Heart right ventricle (tissue), 16 donors: ENCODE measurements around the gene ASAP2. TPM values are rescaled to one million over a fixed set of nuclear protein-coding genes. Genes with fewer than 3 reads are reported as not detected.
A peak's percentile ranks its signal among the peaks of the same experiment; 100 is the strongest.

Source experiments
- ATAC-seq, 8 donors: fragments of 200-7000 bp; cut with Tn5 transposase; one replicate each; pipeline ENCODE4 v1.9.1; 2020; ENCODE audit warnings: mild to moderate bottlenecking in 8 of 8, moderate library complexity in 8 of 8, moderate number of reproducible peaks in 1 of 8
- DNase-seq, 2 donors: peaks; one replicate each; pipeline ENCODE4 v3.0.0-alpha.2; 2020
- H3K27ac ChIP-seq, 10 donors: fragments of 200-600 bp; sonication (generic) in 2 of 10; one replicate each; pipeline versions ENCODE4 v1.5.0 to v1.8.0; 2020 to 2022; ENCODE audit warnings: mild to moderate bottlenecking in 3 of 10
- H3K27me3 ChIP-seq, 7 donors: fragments of 200-600 bp; one replicate each; pipeline ENCODE4 v1.8.0; 2021 to 2022; ENCODE audit warnings: mild to moderate bottlenecking in 2 of 7
- H3K36me3 ChIP-seq, 9 donors: fragments of 200-600 bp; sonication (generic) in 1 of 9; one replicate each; pipeline versions ENCODE4 v1.5.0 to v1.8.0; 2020 to 2022; ENCODE audit warnings: mild to moderate bottlenecking in 2 of 9
- H3K4me1 ChIP-seq, 9 donors: fragments of 200-600 bp; sonication (generic) in 1 of 9; one replicate each; pipeline versions ENCODE4 v1.5.0 to v1.8.0; 2020 to 2022; ENCODE audit warnings: mild to moderate bottlenecking in 4 of 9
- H3K4me3 ChIP-seq, 10 donors: fragments of 200-600 bp; sonication (generic) in 2 of 10; one replicate each; pipeline versions ENCODE4 v1.5.0 to v1.8.0; 2020 to 2022; ENCODE audit warnings: mild to moderate bottlenecking in 7 of 10, moderate library complexity in 2 of 10
- H3K9me3 ChIP-seq, 11 donors: fragments of 200-600 bp in 10 of 11; sonication (generic) in 2 of 11; one replicate each; pipeline versions ENCODE4 v1.5.0 to v1.8.0; 2013 to 2022; ENCODE audit warnings: mild to moderate bottlenecking in 2 of 11, control low read depth in 1 of 11, moderate library complexity in 1 of 11
- CTCF ChIP-seq, 9 donors: fragments of 200-600 bp; sonication (generic) in 2 of 9; IDR thresholded peaks; one replicate each; pipeline versions ENCODE4 v1.5.0 to v1.8.0; 2021 to 2022; ENCODE audit warnings: antibody characterized with exemption in 9 of 9, mild to moderate bottlenecking in 5 of 9, moderate library complexity in 1 of 9
- WGBS, 2 donors: extraction: QIAGEN DNeasy Blood & Tissue Kit; methylation state at CpG; one replicate each; pipeline ENCODE4 v1.1.7; 2013; ENCODE audit warnings: inconsistent platforms in 1 of 2; 5-methylcytosine and 5-hydroxymethylcytosine counted together
- intact Hi-C, 10 donors: fragments of 100-400 bp; cut with DNase I; formaldehyde crosslinking; loops; one replicate each; pipeline versions ENCODE4 v1.11.1 to v1.14.2; 2022
- polyA plus RNA-seq, 2 donors: library from polyadenylated mRNA; stranded (reverse); fragments of 200-250 nt; gene quantifications; one replicate each; pipeline ENCODE4 v1.2.3, GENCODE V29; 2013
- total RNA-seq, 10 donors: library from RNA; stranded (reverse); fragmentation: NEBNext Ultra II Directional in 3 of 10; extraction: Animal tissue kit (Norgen Biotek cat#: 25700) in 3 of 10; gene quantifications; one replicate each; pipeline versions ENCODE4 v1.2.1 to v1.2.4, GENCODE V29; 2021 to 2023
- donor health status: Arrhythmogenic right ventricular cardiomyopathy.
- donor health status: ischemic (EF 13 %, LVEDD 7.1; RV severe dilation, severe dysfunction).
- donor health status: healthy with polysubstance abuse.
- donor health status: DM: no; HTN: yes; CAD: no.
- donor health status: DM: no; HTN: no; CAD: no.
- donor health status: ischemic (EF 25% LVEDD 6.9; RV normal size, moderate dysfunction).
- donor health status: ischemic (EF 25% LVEDD 5.7; RV mildly dilated, moderate dysfunction).
- donor health status: healthy.
- donor health status: DM: yes; HTN: yes; CAD: no.
- donor health status: Ischemic cardiomyopathy.
- donor health status: ischemic (EF 35%, LVEDD 5.7; RV mildly dilated, moderate dysfunction).
- donor health status: nonischemic (EF 11% LVEDD 7.7; RV severe dilation, severe dysfunction).
- donor health status: DM: yes; HTN: yes; CAD: no.
- donor health status: PGD.
- donor health status: ischemic (EF 29% LVEDD 5.4; RV normal size, mild dysfunction).
- donor health status: nonischemic (EF 23%, LVEDD 6.1; RV moderate dilation, normal function).

ASAP2 gene
- total and polyA plus RNA-seq, 12 donors: 5.4 to 17.3 (median 11.8) TPM

GRCh38 chr2:9208875-9209274 lies 2.3 kb downstream of the ASAP2 start:
- DNase-seq (no peak), ATAC-seq (no peak)
- intact Hi-C loops: loop anchor here in 9 of 10 donors (5.0 to 10.0 kb wide), 8 partner anchors 38 to 213 kb away; partner anchors contain the start of genes CPSF3 (in 1 of the 9) and ITGB1BP1 (in 1 of the 9)

GRCh38 chr2:9210030-9210429 lies 3.4 kb downstream of the ASAP2 start:
- WGBS, 2 donors: 54 to 61% methylated on average over 2 of the region's 2 CpGs
- Histone ChIP-seq H3K27me3 (peaks cover 0 to 19% (median 0%) of the 10 kb centered on the region in 7 donors), H3K36me3 (no peaks in the 10 kb centered on the region), H3K4me1 (peaks cover 22 to 78% (median 59%) of the 10 kb centered on the region in 9 donors), H3K27ac (peak overlapping the region in 7 of 10 donors; percentile 0 to 89 (median 68)), H3K4me3 (no peak overlapping the region), H3K9me3 (no peaks in the 10 kb centered on the region)
- no peak for DNase-seq
- no peak for ATAC-seq
- TF ChIP-seq CTCF (IDR thresholded peaks at IDR 0.05): no peak
- intact Hi-C loops: loop anchor here in 1 of 10 donors (5.0 kb wide), 1 partner anchor 52 kb away; no protein-coding TSS in a partner anchor

More at GRCh38 chr2:9208875-9209274, 2.3 kb downstream of the ASAP2 start:
- H3K4me3 ChIP-seq: peak overlapping the region in 9 of 10 donors; percentile 70 to 96 (median 83)
- TF ChIP-seq CTCF (IDR thresholded peaks at IDR 0.05): no peak
- H3K9me3 ChIP-seq: no peaks in the 10 kb centered on the region
- H3K4me1 ChIP-seq: peaks cover 22 to 66% (median 53%) of the 10 kb centered on the region in 9 donors
- no peaks in the 10 kb centered on the region for H3K36me3 ChIP-seq
- H3K27me3 ChIP-seq: peaks cover 0 to 19% (median 0%) of the 10 kb centered on the region in 7 donors
- WGBS, 2 donors: 36 to 68% methylated on average over 1 of the region's 1 CpG
- peak overlapping the region in 9 of 10 donors; percentile 10 to 95 (median 89) for H3K27ac ChIP-seq

- H3K27me3 ChIP-seq: peaks cover 0 to 13% (median 0%) of the 10 kb centered on the region in 7 donors
- H3K4me3 ChIP-seq: peak overlapping the region in 1 of 10 donors; percentile 8
- intact Hi-C loops: loop anchor here in 2 of 10 donors (1.0 to 5.0 kb wide), 2 partner anchors 51 to 52 kb away; no protein-coding TSS in a partner anchor
- WGBS, 2 donors: 34 to 39% methylated on average over 4 of the region's 4 CpGs
- H3K4me1 ChIP-seq: peaks cover 22 to 79% (median 58%) of the 10 kb centered on the region in 9 donors
- DNase-seq (peak in 1 of 2 donors; percentile 73), ATAC-seq (peak; percentile 51 to 83 (median 79))
- no peaks in the 10 kb centered on the region for H3K9me3 ChIP-seq
- peak overlapping the region; percentile 27 to 89 (median 71) for H3K27ac ChIP-seq
- no peaks in the 10 kb centered on the region for H3K36me3 ChIP-seq
- no peak for TF ChIP-seq CTCF (IDR thresholded peaks at IDR 0.05)
Observed at GRCh38 chr2:9211496-9211895, 4.9 kb downstream of the ASAP2 start.

- Histone ChIP-seq H3K4me1 (peaks cover 22 to 84% (median 61%) of the 10 kb centered on the region in 9 donors), H3K27me3 (peaks cover 0 to 10% (median 0%) of the 10 kb centered on the region in 7 donors), H3K4me3 (no peak overlapping the region), H3K9me3 (no peaks in the 10 kb centered on the region), H3K27ac (peak overlapping the region; percentile 27 to 89 (median 71)), H3K36me3 (no peaks in the 10 kb centered on the region)
- ATAC-seq (peak in 3 of 8 donors; percentile 3 to 50 (median 8)), DNase-seq (no peak)
- intact Hi-C loops: loop anchor here in 2 of 10 donors (2.0 to 5.0 kb wide), 2 partner anchors 47 to 50 kb away; no protein-coding TSS in a partner anchor
- 87 to 89% methylated on average over 9 of the region's 9 CpGs for WGBS, 2 donors
- TF ChIP-seq CTCF (IDR thresholded peaks at IDR 0.05): no peak
Observed at GRCh38 chr2:9212010-9212635, 5.5 kb downstream of the ASAP2 start.
